OCI-LY3 (cell line): ENCODE results near the gene MMRN1.
"Not testable (repeated sequence)": the region's sequence is repeated elsewhere in the genome, so short reads cannot be mapped to it uniquely, and the experiment has no call there.

Source experiments
- H2AFZ ChIP-seq: fragments of 200-600, 300-600 bp; shearing (Covaris generic); 2 replicates; pipeline ENCODE4 v1.6.0; 2014; ENCODE audit warnings: antibody characterized with exemption, low read depth, low read length
- H3K27ac ChIP-seq: fragments of 200-600, 300-600 bp; sonication (generic); 2 replicates; pipeline ENCODE4 v1.5.1; 2014; ENCODE audit warnings: mild to moderate bottlenecking, low read length, moderate library complexity, mixed read lengths
- H3K27me3 ChIP-seq: fragments of 200-600, 300-600 bp; sonication (generic); 2 replicates; pipeline ENCODE4 v1.6.1; 2014; ENCODE audit warnings: low read depth, low read length, mixed read lengths
- H3K36me3 ChIP-seq: fragments of 200-600, 300-600 bp; sonication (generic); replicated peaks from 2 replicates; pipeline ENCODE3; 2014; ENCODE audit warnings: low read depth, low read length, mixed read lengths
- H3K4me1 ChIP-seq: fragments of 300-600, 200-600 bp; sonication (generic); 2 replicates; pipeline ENCODE4 v1.6.1; 2014; ENCODE audit warnings: low read length, mixed read lengths
- H3K4me2 ChIP-seq: fragments of 200-600, 300-600 bp; sonication (generic); 2 replicates; pipeline ENCODE4 v1.6.1; 2014; ENCODE audit warnings: low read length, mixed read lengths
- H3K4me3 ChIP-seq: fragments of 300-600, 200-600 bp; sonication (generic); 2 replicates; pipeline ENCODE4 v1.5.1; 2014; ENCODE audit warnings: antibody characterized with exemption, mild to moderate bottlenecking, low read length, moderate library complexity
- H3K79me2 ChIP-seq: fragments of 300-600, 200-600 bp; shearing (Covaris generic); 2 replicates; pipeline ENCODE4 v1.6.1; 2014; ENCODE audit warnings: mild to moderate bottlenecking, low read length, mixed read lengths
- H3K9ac ChIP-seq: fragments of 300-600, 200-600 bp; shearing (Covaris generic); 2 replicates; pipeline ENCODE4 v1.6.0; 2014; ENCODE audit warnings: mild to moderate bottlenecking, low read length, moderate library complexity
- H3K9me3 ChIP-seq: fragments of 200-600, 300-600 bp; shearing (Covaris generic); 2 replicates; pipeline ENCODE4 v1.6.1; 2014; ENCODE audit warnings: low read length, mixed read lengths; ENCODE audit not compliant: insufficient read depth
- H4K20me1 ChIP-seq: fragments of 200-600, 300-600 bp; sonication (generic); 2 replicates; pipeline ENCODE4 v1.6.1; 2016; ENCODE audit warnings: low read length, mixed read lengths; ENCODE audit not compliant: insufficient read depth
- EZH2phosphoT487 ChIP-seq: fragments of 200-600 bp; shearing (Covaris generic); IDR thresholded peaks from 2 replicates; pipeline ENCODE4 v1.6.1; 2018; ENCODE audit warnings: antibody characterized with exemption, mixed run types, low read depth
- TF ChIP-seq, protein P1 (sequence below): fragments of 200-600, 300-600 bp; sonication (generic); IDR thresholded peaks from 2 replicates; pipeline ENCODE4 v1.5.1; 2014; ENCODE audit warnings: antibody characterized with exemption, low read length, low read depth

The MMRN1 gene

DNA sequence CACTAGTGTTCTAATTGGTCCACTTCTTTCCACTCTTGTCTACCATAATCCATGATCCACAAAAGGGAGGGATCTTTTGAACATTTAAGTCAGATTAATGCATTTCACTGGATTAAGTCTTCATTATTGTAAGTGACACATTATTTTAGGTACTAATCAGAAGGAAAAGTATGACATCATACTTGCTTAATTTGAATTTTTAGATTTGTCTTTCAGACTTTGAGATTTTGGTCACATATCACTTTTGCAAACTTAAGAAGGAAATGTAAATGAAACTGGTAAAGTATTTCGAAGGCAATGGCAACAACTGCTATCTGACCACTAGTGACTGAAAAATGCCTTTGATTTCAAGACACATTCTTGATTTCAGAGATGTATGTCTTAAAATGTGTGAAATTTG lies 5.2 kb downstream of the MMRN1 start:
- peaks cover 13% of the 10 kb centered on the region for H3K4me1 ChIP-seq
- no peak overlapping the region for H3K4me3 ChIP-seq
- H3K4me2 ChIP-seq = no peak overlapping the region
- no peak overlapping the region for H3K9ac ChIP-seq
- no peak overlapping the region for H2AFZ ChIP-seq
- no peaks in the 10 kb centered on the region for H3K36me3 ChIP-seq
- no peak overlapping the region for H3K27ac ChIP-seq
- no peaks in the 10 kb centered on the region for H3K79me2 ChIP-seq
- no peaks in the 10 kb centered on the region for H4K20me1 ChIP-seq
- H3K9me3 ChIP-seq = no peaks in the 10 kb centered on the region
- H3K27me3 ChIP-seq = no peaks in the 10 kb centered on the region
- TF ChIP-seq EZH2phosphoT487 = no peak
- TF ChIP-seq, protein P1, sequence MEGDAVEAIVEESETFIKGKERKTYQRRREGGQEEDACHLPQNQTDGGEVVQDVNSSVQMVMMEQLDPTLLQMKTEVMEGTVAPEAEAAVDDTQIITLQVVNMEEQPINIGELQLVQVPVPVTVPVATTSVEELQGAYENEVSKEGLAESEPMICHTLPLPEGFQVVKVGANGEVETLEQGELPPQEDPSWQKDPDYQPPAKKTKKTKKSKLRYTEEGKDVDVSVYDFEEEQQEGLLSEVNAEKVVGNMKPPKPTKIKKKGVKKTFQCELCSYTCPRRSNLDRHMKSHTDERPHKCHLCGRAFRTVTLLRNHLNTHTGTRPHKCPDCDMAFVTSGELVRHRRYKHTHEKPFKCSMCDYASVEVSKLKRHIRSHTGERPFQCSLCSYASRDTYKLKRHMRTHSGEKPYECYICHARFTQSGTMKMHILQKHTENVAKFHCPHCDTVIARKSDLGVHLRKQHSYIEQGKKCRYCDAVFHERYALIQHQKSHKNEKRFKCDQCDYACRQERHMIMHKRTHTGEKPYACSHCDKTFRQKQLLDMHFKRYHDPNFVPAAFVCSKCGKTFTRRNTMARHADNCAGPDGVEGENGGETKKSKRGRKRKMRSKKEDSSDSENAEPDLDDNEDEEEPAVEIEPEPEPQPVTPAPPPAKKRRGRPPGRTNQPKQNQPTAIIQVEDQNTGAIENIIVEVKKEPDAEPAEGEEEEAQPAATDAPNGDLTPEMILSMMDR = no peak

DNA sequence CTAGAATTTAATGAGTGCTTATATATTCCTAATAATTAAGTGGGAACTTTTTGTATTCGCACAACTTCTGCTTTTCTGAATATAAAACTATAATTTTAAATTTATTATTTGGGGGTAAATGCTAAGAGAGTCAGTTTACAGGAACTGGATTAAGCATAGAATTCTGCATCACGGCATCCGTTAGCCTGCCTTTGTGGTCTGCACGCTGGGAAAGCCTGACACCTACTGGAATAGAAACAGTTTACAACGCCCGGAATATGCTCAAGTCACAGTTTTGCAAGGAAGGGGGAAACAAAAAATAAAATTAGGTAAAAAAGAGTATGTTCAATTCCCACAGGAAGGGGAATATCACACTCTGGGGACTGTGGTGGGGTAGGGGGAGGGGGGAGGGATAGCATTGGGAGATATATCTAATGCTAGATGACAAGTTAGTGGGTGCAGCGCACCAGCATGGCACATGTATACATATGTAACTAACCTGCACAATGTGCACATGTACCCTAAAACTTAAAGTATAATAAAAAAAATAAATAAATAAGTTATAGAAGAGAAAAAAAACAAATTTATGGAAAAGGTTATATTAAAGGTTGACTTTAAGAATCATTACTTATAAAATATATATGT lies 7.3 kb downstream of the MMRN1 start:
- H3K4me3 ChIP-seq, H3K36me3 ChIP-seq, H3K27me3 ChIP-seq, H3K4me2 ChIP-seq, H2AFZ ChIP-seq, H4K20me1 ChIP-seq, H3K79me2 ChIP-seq, H3K9ac ChIP-seq, H3K27ac ChIP-seq, H3K9me3 ChIP-seq: not testable (repeated sequence)
- peaks cover 11% of the 10 kb centered on the region for H3K4me1 ChIP-seq
- TF ChIP-seq, protein P1 = peak; percentile 62

- H3K9ac ChIP-seq = no peak overlapping the region
- no peaks in the 10 kb centered on the region for H4K20me1 ChIP-seq
- H3K4me3 ChIP-seq = no peak overlapping the region
- H3K27ac ChIP-seq = no peak overlapping the region
- H2AFZ ChIP-seq = no peak overlapping the region
- TF ChIP-seq EZH2phosphoT487 = no peak
- TF ChIP-seq, protein P1 = no peak
- H3K4me1 ChIP-seq = peaks cover 8% of the 10 kb centered on the region
- H3K9me3 ChIP-seq = no peaks in the 10 kb centered on the region
- H3K27me3 ChIP-seq = no peaks in the 10 kb centered on the region
- H3K79me2 ChIP-seq = no peaks in the 10 kb centered on the region
- H3K4me2 ChIP-seq = no peak overlapping the region
- no peaks in the 10 kb centered on the region for H3K36me3 ChIP-seq
Measured at GRCh38 chr4:89904524-89904923, 9.9 kb downstream of the MMRN1 start.

DNA sequence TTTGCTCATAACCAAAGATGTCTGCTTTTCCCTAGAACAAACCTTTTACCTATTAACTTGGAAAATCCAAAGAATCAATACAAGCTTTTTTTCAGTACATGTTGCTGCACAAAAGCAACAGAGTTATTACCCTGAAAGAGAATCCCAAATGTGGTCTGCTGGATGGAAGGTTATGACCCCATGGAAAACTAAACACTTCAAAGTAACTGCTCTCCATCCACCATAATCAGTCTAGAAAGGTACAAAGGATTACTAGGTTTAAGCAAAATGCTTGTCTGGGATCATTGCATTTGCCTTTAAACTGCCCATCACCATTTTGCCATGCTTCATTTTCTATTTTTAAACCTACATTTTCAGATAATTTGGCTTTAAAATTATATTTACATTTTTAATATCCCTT lies 11.7 kb downstream of the MMRN1 start:
- Histone ChIP-seq H3K9ac (no peak overlapping the region), H3K79me2 (no peaks in the 10 kb centered on the region), H3K4me2 (no peak overlapping the region), H3K9me3 (no peaks in the 10 kb centered on the region), H2AFZ (no peak overlapping the region; the same call in 1 of the 2 replicates), H3K27me3 (no peaks in the 10 kb centered on the region), H3K36me3 (no peaks in the 10 kb centered on the region), H4K20me1 (no peaks in the 10 kb centered on the region), H3K27ac (no peak overlapping the region), H3K4me3 (no peak overlapping the region), H3K4me1 (peaks cover 8% of the 10 kb centered on the region)
- TF ChIP-seq, protein P1 = no peak
- no peak for TF ChIP-seq EZH2phosphoT487
